SK-N-SH (cell line): Measurements from ENCODE around the gene CACNA2D4.

ENCODE experiments used
- CHD2 ChIP-seq: fragments of 150-350 bp; IDR thresholded peaks from 2 replicates; pipeline ENCODE4 v1.6.1; 2018; ENCODE audit warnings: low read length; ENCODE audit not compliant: partially characterized antibody
- EZH2phosphoT487 ChIP-seq: fragments of 200-600 bp; sonication (generic); IDR thresholded peaks from 2 replicates; pipeline ENCODE4 v1.6.1; 2017; ENCODE audit warnings: low read depth, mixed run types, mild to moderate bottlenecking, antibody characterized with exemption, moderate library complexity, borderline replicate concordance
- JUND ChIP-seq: IDR thresholded peaks from 2 replicates; pipeline ENCODE4 v1.4.0; 2012
- SIN3A ChIP-seq: IDR thresholded peaks from 2 replicates; pipeline ENCODE4 v1.6.1; 2012; ENCODE audit warnings: low read depth, mild to moderate bottlenecking, low read length, moderate library complexity, borderline replicate concordance
- SMC3 ChIP-seq: IDR thresholded peaks from 2 replicates; pipeline ENCODE4 v1.6.1; 2012; ENCODE audit warnings: low read depth, low read length, improper control_type of control experiment
- TF ChIP-seq, protein P1 (sequence below): fragments of 200-600 bp; sonication (generic); IDR thresholded peaks from 2 replicates; pipeline ENCODE4 v1.6.1; 2017; ENCODE audit warnings: antibody characterized with exemption, mild to moderate bottlenecking, moderate library complexity

DNA sequence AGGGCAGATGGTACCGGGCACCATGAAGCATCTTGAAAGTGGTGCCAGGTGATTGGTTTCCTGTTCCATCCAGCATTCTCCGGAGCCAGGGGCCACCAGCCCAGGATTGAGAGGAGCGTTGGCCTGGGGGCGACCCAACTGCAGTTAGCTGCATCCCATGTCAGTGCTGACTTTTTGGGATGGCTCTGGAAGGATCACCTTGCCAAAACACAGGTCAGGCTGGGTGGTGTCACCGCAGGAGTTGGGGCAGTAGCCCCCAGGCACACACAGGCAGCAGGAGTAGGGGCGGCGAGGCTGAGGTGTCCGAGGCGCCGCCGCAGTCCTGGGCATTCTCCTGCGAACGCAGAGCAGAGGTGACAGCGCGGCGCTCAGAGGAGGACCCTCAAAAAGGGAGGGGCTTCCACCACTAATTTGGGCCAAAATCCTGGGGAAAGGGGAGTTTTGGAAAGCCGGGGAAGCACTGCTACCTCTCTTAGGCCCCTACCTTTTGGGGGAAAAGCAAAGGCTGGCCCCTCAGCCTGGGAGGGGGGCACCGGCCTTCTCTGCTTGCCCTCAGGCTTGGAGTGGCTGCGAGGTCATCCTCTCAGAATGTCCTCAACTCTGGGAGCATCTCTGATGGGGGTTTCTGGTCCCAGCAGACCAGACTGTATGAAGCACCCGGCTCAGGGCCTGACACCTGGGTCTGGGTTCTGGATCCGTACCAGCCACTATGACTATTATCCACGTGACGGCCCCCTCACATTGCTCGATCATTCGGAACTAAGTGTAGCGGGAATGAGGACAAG is 124.8 kb downstream of the CACNA2D4 start:
- no peak for TF ChIP-seq JUND
- TF ChIP-seq, protein P1, sequence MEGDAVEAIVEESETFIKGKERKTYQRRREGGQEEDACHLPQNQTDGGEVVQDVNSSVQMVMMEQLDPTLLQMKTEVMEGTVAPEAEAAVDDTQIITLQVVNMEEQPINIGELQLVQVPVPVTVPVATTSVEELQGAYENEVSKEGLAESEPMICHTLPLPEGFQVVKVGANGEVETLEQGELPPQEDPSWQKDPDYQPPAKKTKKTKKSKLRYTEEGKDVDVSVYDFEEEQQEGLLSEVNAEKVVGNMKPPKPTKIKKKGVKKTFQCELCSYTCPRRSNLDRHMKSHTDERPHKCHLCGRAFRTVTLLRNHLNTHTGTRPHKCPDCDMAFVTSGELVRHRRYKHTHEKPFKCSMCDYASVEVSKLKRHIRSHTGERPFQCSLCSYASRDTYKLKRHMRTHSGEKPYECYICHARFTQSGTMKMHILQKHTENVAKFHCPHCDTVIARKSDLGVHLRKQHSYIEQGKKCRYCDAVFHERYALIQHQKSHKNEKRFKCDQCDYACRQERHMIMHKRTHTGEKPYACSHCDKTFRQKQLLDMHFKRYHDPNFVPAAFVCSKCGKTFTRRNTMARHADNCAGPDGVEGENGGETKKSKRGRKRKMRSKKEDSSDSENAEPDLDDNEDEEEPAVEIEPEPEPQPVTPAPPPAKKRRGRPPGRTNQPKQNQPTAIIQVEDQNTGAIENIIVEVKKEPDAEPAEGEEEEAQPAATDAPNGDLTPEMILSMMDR, result no peak
- no peak for TF ChIP-seq SIN3A
- no peak for TF ChIP-seq SMC3
- TF ChIP-seq EZH2phosphoT487, result no peak
- no peak for TF ChIP-seq CHD2
